CD4-positive, alpha-beta T cell treated with Interleukin-10 for 1 hour (primary cell): Measurements from ENCODE around the gene CRYZ.
"Not testable (repeated sequence)": the region's sequence is repeated elsewhere in the genome, so short reads cannot be mapped to it uniquely, and the experiment has no call there.

ENCODE experiments used
- DNase-seq: peaks from one replicate; pipeline ENCODE4 v3.0.0-alpha.2; 2020

The CRYZ gene, protein sequence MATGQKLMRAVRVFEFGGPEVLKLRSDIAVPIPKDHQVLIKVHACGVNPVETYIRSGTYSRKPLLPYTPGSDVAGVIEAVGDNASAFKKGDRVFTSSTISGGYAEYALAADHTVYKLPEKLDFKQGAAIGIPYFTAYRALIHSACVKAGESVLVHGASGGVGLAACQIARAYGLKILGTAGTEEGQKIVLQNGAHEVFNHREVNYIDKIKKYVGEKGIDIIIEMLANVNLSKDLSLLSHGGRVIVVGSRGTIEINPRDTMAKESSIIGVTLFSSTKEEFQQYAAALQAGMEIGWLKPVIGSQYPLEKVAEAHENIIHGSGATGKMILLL

DNA sequence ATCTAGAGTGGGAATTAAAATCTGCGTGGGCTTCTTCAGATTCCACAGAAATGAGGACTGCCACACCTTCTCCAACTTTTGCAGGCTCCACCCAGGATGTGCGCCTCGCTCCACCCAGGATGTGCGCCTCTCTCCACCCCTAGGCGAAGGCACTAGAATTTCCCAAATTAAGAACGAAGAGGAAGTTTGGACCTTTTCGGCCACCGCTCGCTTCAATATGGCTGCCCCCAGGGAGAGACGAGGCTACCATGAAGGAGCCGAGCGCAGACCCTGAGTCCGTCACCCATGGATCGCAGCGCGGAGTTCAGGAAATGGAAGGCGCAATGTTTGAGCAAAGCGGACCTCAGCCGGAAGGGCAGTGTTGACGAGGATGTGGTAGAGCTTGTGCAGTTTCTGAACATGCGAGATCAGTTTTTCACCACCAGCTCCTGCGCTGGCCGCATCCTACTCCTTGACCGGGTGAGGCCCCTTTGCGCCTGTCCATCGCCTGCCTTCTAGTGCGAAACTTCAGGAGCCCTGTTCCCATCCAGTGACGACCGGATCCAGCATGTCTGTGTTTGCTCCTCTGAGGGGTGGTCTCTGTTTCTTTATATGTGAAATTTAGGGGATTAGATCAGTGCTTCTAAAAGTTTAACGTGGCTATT, at the start of gene CRYZ, which contains the start of gene TYW3:
Gene CRYZ, minus strand, starts transcription at position 91 of the 644 bp plus-strand sequence. CDS start 8,229 bp downstream, outside the sequence.
Gene TYW3, plus strand, starts transcription at position 193 of the 644 bp plus-strand sequence. Its CDS starts 93 bp downstream, at position 286.
- peak; percentile 89 for DNase-seq

DNA sequence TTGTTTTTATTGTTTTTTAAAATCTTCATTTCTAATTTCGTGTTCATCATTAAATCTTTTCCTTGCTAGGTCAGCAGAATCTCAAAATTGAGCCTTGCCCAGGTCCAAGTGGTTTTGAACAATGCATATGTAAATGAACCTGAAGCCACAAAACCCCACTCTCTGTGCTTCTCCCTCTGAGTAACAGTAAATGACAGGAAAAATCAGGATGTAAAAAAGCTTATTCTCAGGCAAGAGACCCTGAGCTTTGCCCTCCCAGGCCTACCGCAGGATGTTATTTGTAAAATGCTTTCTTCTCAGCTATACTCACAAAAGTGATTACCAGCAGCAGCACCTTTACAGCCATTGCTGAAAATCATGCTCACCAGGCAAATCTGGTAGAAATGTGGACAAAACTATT, 47.7 kb upstream of the CRYZ start:
- DNase-seq = no peak

DNA sequence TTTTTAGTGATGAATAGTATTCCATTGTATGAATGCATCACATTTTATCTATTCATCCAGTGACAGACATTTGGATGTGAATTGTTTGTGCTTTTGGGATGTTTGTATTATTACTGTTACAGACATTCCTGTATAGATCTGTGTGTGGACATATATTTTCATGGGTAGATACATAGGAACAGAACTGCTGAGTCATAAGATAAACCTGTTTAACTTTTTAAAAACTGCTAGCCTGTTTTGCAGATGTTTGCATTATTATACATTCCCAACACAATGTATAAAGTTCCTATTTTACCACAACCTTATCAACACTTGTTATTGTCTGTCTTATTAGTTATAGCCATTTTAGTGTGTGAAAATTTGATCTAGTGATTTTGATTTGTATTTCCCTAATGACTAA, 46.9 kb upstream of the CRYZ start:
- no peak for DNase-seq

DNA sequence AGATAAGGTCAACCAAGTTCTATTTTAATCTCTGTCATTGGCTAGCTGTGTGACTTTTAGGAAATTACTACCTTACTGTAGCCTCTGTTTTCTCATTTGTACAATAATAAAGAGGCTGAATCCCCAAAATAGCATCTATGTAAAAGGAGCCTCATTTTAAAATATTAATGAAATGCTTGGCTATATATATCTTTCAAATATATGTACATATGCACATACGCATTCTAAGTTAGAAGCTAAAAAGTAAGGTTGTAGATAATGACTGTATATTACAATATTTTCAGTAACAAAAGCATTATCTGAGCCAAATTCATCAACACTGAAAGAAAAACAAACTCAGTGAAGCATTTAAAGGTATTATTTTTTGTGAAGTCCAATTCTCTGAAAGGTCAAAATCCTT, 44.7 kb upstream of the CRYZ start:
- no peak for DNase-seq

DNA sequence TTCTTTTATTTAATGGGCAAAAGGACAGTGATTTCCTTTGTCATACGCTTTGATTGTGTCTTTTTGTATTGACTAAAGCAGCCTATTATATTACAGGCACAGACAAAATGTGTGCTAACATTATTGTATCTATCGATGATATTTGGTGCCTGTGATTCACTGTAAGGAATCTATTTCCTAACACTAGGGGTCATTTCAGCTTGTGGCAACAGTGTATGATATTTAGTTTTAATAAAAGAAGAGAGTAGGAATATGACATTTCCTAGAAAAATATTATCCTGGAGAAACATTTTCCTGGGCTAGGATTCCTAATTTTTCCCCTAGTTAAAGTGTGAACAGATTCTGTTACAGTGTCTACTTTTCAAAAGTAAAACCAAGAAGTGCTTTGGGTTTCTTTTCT, 42.9 kb upstream of the CRYZ start:
- no peak for DNase-seq

DNA sequence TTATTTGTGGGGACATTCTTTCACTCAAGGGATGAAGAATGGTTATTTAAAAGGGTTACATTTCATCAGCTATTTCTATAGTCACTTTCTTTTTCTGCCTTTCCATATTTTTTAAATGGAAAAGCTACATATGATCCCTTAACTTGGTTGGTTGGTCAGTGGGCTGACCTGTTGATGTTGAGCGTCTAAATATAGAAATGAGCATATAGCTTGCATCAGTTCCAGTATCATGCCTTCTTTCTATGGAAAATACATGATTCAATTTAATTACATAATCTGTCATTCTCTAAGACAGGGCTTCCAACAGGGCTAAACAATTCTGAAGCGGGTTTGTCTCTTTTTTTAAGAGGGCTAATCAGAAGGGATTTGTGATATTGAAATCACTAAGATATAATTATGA, 40.7 kb upstream of the CRYZ start:
- no peak for DNase-seq

DNA sequence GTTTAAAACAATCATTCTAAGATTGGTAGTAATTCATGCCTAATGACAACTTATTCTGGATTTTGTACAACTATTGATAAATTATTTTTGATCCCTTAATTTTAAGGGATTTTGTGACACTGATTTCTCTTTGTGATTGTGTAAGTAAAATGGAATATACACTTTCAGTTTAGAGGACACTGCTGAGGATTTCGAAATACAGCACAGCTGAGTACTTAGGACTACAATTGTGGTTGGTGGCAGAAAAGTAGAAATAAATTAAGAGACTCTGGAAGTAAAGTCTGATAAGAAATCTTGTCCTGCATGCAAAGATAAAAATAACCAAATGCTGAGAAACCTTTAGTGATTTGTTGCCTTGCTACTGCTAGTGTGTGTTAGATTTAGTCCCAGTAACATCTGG, 40.1 kb upstream of the CRYZ start:
- DNase-seq = no peak

DNA sequence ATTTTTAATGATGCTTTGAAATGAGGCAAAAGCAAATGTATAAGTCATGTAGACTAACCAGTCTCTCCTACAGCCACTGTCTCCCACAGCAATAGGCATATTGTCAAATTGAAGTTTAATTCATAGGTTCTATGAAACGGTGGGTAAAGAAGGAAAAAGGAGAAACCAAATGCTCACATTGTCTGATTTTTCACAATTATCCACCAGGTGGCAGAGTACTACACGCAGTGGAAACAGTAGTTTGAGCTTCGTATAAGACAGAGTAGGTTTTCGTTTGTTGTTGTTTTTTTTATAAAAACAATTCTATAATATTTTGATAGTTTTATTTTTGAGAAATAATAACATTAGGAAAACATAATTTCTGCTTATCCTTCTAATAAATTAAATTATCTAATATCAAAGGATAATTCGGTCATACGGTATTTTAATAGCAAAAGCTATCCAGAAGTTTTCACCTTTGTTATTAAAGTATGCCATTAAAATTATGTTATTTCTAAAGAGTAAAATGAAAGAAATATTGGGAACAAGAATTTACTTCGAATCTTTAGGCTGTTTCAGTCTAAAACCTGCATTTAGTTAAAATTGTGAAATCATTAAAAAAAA, 39.2 kb upstream of the CRYZ start:
- DNase-seq = peak; percentile 35

DNA sequence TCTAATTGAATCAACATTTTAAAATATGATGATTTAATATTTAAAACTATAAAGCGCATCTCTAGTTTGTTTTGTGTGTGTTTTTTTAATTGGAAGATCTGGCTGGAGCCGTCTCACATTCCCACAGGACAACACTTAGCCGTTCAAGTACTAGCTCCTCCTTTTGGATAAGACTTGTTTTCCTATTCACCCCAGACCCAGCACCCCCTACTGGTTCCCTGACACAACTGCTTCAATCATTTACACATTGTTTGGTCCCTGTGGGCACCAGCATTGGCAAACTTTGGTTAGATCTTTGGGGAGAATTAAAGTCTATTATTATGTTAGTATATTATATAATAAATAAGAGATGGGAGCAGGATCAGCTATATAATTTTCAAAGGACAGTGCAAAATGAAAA, 34.6 kb upstream of the CRYZ start:
- no peak for DNase-seq

DNA sequence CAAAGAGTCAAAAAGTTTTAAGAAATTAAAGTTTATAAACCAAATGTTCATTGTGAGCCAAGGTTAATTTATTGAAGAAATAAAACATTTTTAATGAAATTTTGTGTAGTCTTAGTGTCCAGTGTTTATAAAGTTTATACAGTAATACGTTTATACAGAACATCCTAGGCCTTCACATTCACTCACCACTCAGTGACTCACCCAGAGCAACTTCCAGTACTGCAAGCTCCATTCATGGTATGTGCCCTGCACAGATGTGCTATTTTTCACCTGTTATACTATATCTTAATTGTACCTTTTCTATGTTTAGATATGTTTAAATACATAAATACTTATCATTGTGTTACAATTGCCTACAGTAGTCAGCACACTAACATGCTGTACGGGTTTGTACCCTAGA, 33.7 kb upstream of the CRYZ start:
- DNase-seq = no peak

DNA sequence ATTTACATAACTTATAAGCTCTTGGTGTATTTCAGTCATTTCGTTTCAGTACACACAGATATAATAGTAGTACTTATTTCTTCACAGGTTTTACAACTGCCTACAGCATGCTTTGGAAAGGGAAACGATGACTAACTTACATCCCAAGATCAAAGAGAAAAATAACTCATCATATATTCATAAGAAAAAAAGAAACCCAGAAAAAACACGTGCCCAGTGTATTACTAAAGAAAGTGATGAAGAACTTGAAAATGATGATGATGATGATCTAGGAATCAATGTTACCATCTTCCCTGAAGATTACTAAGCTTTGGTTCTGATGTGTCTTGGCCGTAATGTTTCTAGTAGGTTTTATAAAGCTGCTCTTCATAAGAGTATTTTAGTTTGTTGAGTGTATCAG, 31.0 kb upstream of the CRYZ start:
- no peak for DNase-seq

DNA sequence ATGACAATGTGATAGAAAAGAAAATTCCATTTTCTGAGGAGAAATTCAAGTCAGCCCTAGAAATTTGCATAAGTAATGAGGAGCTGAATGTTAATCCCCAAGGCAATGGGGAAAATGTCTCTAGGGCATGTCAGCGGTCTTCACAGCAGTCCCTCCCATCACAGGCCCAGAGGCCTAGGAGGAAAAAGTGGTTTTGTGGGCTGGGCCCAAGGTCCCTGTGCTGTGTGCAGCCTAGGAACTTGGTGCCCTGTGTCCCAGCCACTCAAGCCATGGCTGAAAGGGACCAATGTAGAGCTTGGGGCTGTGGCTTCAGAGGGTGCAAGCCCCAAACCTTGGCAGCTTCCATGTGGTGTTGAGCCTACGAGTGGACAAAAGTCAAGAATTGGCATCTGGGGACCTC, 23.8 kb upstream of the CRYZ start:
- DNase-seq = not testable (repeated sequence)

DNA sequence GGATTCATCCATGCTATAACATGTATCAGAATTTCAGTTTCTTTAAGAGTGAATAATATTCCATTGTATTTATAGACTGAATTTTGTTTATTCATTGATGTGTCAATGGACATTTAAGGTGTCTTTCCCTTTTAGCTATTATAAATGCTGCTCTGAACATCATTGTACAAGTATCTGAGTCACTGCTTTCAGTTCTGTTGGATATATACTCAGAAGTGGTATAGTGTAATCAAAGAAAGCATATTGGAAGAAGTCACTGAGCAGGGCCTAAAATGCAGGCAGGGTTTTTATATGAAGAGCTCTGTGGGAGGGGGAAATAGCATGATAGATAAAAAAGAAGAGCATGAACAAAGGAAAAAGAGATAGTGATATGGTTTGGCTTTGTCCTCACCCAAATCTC, 22.6 kb upstream of the CRYZ start:
- DNase-seq = no peak

DNA sequence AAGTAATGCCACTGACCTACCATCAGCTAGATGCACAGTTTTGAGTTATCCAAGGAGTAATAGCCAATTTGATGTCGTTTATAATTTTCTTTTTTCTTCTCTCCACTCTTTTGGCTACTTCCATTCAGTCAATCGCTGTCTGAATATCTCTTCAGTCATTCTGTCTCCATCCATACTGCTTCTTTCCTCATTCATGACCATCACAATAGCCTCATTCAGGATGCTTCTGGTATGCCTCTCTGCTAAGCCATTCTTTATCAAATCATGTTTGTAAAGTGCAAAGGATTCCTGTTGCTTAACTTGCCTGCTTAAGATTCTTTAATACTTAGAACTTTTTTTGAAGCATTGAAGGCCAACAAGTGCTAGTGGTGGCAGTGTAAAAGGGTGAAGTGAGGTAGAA, 20.3 kb upstream of the CRYZ start:
- DNase-seq = no peak

DNA sequence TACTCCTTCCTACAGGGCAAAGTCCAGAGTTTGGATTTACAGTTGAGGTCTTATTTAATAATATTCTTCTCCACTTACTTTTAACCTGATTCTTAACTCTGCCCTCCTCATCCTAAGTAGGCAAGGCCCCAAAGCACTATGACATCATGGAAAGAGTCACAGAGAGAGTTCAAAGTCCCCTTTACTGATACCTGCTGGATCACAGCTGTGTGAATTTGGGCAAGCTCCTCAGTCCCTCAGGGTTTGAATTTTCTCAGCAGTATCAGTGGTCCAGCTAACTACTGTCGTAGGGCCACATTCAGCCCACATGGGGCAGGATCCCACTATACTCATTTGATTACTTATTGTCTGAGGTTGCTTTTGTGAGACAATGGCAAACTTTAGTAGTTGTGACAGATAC, 16.1 kb upstream of the CRYZ start:
- DNase-seq = no peak

DNA sequence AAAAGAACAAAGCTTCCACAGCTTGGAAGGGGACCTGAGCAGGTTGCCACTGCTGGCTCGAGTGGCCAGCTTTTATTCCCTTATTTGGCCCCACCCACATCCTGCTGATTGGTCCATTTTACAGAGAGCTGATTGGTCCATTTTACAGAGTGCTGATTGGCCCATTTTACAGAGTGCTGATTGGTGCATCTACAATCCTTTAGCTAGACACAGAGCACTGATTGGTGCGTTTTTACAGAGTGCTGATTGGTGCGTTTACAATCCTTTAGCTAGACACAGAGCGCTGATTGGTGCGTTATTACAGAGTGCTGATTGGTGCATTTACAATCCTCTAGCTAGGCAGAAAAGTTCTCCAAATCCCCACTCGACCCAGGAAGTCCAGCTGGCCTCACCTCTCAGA, 12.4 kb upstream of the CRYZ start:
- DNase-seq = not testable (repeated sequence)

DNA sequence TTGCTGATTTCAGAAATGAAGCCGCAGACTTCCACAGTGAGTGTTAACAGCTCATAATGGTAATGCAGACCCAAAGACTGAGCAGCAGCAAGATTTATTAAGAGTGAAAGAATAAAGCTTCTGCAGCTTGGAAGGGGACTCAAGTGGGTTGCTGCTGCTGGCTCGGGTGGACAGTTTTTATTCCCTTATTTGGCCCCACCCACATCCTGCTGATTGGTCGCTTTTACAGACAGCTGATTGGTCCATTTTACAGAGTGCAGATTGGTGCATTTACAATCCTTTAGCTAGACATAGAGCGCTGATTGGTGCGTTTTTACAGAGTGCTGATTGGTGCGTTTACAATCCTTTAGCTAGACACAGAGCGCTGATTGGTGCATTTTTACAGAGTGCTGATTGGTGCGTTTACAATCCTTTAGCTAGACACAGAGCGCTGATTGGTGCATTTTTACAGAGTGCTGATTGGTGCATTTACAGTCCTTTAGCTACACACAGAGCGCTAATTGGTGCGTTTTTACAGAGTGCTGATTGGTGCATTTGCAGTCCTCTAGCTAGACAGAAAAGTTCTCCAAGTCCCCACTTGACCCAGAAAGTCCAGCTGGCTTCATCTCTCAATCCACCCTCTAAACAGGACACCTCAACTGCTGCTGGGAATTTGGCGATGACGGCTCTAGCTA, 7.6 kb upstream of the CRYZ start:
- not testable (repeated sequence) for DNase-seq

DNA sequence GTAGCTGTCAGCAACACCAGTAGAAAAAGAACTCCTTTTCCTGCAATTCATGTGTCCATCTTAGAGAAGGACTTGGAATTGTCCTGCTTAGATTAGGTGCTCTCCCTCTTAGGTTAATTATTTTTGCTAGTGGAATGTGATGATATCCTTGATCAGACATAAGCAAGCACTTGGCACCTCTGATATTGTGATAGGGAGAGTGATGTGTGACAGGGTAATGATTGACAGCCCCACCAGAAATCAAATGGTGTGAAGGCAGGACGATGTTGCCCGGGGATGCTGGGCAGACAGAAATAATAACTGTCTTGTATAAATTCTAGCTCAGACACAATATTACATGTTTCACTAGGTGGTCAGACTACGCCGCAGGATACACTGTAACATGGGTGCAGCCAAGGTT, 4.5 kb upstream of the CRYZ start:
- DNase-seq = no peak

DNA sequence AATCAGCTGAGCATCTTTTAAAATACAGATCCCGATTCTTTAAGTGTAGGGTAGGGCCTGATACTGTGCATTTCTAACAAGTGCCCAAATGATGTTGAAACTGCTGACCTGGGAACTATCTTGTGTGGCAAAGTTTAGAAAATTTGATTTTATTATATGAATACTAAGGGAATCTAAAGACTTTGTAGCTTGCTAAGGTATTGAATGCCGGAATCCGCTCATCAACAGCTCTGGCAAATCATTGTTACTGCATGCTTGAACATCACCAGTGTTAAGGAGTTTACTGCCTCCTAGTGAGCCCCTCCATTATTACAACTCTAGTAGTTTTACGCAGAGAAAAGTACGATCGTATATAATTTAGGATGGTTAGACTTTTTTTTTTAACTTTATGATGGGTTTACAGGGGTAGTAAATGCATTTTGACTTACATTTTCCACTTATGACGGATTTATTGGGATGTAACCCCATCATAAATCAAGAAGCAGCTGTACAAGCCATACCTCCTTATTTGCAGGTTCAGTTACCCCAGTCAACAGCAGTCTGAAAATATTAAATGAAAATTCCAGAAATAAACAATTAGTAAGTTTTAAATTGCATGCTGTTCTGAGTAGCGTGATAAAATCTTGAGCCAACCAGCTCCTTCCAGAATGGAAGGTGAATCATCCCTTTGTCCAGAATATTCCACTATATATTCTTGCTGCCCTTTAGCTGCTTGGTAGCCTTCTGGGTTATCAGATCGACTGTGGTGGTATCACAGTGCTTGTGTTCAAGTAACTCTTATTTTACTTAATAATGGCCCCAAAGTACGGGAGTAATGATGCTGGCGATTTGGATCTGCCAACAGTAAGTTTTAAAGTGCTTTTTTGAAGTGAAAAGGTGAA, 994 bp upstream of the CRYZ start:
- peak; percentile 79 for DNase-seq

DNA sequence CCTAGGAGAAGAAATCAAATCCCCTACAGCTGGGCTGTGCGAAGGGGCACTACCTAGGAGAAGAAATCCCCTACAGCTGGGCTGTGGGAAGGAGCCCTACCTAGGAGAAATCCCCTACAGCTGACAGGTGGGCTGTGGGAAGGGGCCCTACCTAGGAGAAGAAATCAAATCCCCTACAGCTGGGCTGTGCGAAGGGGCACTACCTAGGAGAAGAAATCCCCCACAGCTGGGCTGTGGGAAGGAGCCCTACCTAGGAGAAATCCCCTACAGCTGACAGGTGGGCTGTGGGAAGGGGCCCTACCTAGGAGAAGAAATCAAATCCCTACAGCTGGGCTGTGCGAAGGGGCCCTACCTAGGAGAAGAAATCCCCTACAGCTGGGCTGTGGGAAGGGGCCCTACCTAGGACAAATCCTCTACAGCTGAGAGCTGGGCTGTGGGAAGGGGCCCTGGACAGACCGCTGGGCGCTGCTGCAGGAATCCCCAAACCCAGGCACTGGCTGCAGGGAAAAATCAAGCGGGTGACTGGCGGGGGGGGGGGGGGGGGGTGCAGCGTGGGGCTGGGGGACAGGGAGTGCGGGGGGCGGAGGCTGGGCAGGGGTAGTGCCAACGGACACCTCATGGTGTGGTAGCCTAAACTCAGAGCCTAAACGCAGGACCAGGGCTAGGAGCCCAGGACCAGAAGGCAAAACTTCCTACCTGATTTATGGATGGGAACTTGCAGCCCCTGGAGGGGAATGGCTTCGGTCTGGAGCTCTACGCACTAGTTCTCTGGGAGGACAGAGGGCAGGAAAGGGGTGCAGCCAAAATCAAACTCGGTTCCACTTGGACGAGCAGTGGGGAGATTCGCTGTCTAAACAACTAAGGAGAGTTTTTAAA, 541 bp downstream of the CRYZ start:
- DNase-seq = peak; percentile 14

DNA sequence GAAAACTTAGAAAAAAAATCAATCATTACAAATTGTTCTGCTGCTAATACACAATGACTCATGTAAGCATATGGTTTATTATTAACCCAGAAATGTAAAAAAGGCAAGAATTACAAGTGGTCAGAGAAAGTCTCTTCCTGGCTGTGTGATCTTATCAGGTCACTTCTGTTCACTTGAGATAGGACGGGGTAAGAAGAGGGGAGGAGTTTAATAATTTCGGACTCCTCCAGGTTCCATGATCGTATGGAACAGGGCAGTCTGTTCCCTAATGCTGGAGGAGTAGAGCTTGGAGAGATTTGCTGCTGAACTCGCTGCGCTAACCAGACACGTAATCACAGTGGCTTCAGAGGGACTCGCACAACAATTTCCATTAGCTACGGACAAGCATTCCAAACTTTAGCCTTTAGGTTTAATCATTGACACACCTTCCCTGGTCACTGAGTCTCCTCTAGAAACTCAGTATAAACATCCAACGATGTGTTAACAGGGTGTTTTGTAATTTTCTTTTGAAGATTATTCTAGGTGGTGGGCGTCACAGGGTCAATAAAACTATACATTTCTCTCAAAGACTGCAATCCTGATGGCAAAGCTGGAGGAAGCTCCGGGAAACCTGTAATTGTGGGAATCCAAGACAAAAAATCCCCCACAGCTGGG, 1.3 kb downstream of the CRYZ start:
- no peak for DNase-seq
